Thyroid gland (tissue), 4 donors: Measurements from ENCODE around the gene CCDC88C. TPM values are rescaled to one million over a fixed set of nuclear protein-coding genes. Genes with fewer than 3 reads are reported as not detected.
A peak's percentile ranks its signal among the peaks of the same experiment; 100 is the strongest.

Source experiments
- DNase-seq, 2 donors: peaks; one replicate each; pipeline ENCODE4 v3.0.0-alpha.2; 2019
- H3K27ac ChIP-seq, 3 donors: fragments of 200-600 bp; sonication (generic); 1 replicate in 2 of 3; 2 replicates in 1 of 3; pipeline ENCODE4 v1.5.1; 2016 to 2019; ENCODE audit warnings: mild to moderate bottlenecking in 1 of 3, moderate library complexity in 1 of 3
- H3K27me3 ChIP-seq: fragments of 200-600 bp; sonication (generic); one replicate; pipeline ENCODE4 v1.5.1; 2019
- H3K36me3 ChIP-seq, 2 donors: fragments of 200-600 bp; sonication (generic); one replicate each; pipeline ENCODE4 v1.5.1; 2016 to 2019
- H3K4me1 ChIP-seq, 2 donors: fragments of 200-600 bp; sonication (generic); one replicate each; pipeline ENCODE4 v1.5.1; 2017 to 2019
- H3K4me3 ChIP-seq, 3 donors: fragments of 200-600 bp; sonication (generic); replicated peaks in 1 of 3; 1 replicate in 2 of 3; 2 replicates in 1 of 3; pipeline ENCODE4 v1.5.1; 2016; ENCODE audit warnings: mild to moderate bottlenecking in 1 of 3
- H3K9me3 ChIP-seq: fragments of 200-600 bp; sonication (generic); one replicate; pipeline ENCODE4 v1.5.1; 2017
- CTCF ChIP-seq, 6 experiments: fragments of 200-600 bp in 3 of 6; fragments of 450-650 bp in 3 of 6; sonication (generic) in 3 of 6; IDR thresholded peaks; one replicate each; pipeline ENCODE4 v1.5.1; 2016 to 2019; ENCODE audit warnings: antibody characterized with exemption in 6 of 6, mild to moderate bottlenecking in 2 of 6, inconsistent platforms in 1 of 6, moderate library complexity in 1 of 6
- POLR2A ChIP-seq, 2 donors: fragments of 450-650 bp; IDR thresholded peaks; one replicate each; pipeline ENCODE4 v1.6.1; 2017; ENCODE audit warnings: antibody characterized with exemption in 2 of 2, mild to moderate bottlenecking in 2 of 2, moderate library complexity in 1 of 2
- WGBS, 2 donors: methylation state at CpG; one replicate each; pipeline ENCODE4 v1.1.5; 2017; 5-methylcytosine and 5-hydroxymethylcytosine counted together
- intact Hi-C: fragments of 100-400 bp; cut with DNase I; formaldehyde crosslinking; loops from one replicate; pipeline ENCODE4 v1.15.1; 2023
- total RNA-seq, 4 donors: library from RNA; depleted of rRNA; stranded (reverse); fragments of >200 nt; gene quantifications; one replicate each; pipeline ENCODE4 v1.2.3, GENCODE V29; 2016

CCDC88C gene
- total RNA-seq, 4 donors from 2014 or later = 3.0 to 6.3 (median 5.8) TPM

DNA sequence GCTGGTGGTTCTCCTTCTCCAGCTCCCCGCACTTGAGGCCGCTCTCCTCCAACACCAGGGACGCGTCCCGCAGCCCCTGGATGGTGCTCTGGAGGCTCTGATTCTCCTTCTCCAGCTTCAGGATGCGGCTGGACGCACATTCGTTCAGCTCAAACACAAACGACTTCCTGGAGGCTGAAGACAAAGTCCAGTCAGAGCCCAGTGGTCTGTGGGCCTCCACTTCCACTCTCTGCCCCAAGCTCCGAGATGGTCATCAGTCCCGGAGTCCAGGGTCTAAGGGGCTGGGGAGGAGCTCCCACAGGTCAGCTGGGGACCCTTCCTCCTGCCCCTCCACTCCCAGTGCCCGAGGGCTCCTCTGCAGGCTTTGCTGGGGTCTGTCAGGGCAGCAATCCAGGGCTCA, 96.5 kb downstream of the CCDC88C start:
- Histone ChIP-seq H3K27me3 (no peaks in the 10 kb centered on the region), H3K4me3 (no peak overlapping the region), H3K36me3 (no peaks in the 10 kb centered on the region), H3K9me3 (no peaks in the 10 kb centered on the region), H3K27ac (no peak overlapping the region), H3K4me1 (peaks cover 8 to 28% of the 10 kb centered on the region in 2 donors)
- whole genome bisulfite sequencing, 2 donors = 78 to 84% methylated on average over 10 to 11 of the region's 12 CpGs
- TF ChIP-seq POLR2A (IDR thresholded peaks at IDR 0.05) (no peak), CTCF (IDR thresholded peaks at IDR 0.05) (no peak)
- intact Hi-C loops = no loop called here
- no peak for DNase-seq

DNA sequence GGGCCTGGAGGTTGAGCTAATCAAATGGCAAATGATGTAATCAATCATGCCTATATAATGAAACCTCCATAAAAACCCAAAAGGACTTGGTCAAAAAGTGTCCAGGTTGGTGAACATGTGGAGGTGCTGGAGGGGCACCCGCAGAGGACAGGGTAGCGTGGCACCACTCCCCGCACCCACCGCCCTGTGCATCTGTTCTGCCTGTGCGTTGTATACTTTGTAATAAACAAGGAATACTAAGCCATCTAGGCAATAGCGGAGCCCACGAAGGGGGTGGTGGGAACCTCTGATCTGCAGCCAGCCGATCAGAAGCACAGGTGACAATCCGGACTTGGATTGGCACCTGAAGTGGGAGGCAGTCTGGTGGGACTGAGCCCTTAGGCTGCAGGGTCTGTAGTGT, 97.4 kb downstream of the CCDC88C start:
- no peak for TF ChIP-seq POLR2A (IDR thresholded peaks at IDR 0.05)
- no peak for TF ChIP-seq CTCF (IDR thresholded peaks at IDR 0.05)
- H3K27ac ChIP-seq = no peak overlapping the region
- H3K4me1 ChIP-seq = peaks cover 8 to 28% of the 10 kb centered on the region in 2 donors
- no peaks in the 10 kb centered on the region for H3K9me3 ChIP-seq
- intact Hi-C loops = no loop called here
- H3K36me3 ChIP-seq = no peaks in the 10 kb centered on the region
- 94 to 97% methylated on average over 9 of the region's 9 CpGs for WGBS, 2 donors
- no peaks in the 10 kb centered on the region for H3K27me3 ChIP-seq
- no peak for DNase-seq
- H3K4me3 ChIP-seq = no peak overlapping the region

DNA sequence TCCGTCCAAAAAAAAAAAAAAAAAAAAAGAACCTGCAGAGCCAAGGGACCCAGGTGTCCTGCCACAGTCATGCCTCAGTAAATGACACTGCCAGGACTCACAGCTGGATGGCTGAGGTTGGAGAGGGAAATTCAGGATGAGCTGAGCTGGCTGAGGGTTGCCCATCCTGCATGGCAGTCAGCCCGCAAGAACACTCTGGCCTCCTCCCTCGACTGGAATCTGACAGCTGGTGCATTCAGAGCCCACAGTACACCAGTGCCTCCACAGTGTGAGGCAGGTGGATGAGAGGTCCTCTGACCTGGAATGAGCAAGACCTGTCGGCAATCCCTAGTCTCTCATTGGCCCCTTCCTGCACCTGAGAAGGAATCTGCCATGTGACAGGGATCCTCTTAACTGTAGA, 98.7 kb downstream of the CCDC88C start:
- TF ChIP-seq POLR2A (IDR thresholded peaks at IDR 0.05) (no peak), CTCF (IDR thresholded peaks at IDR 0.05) (no peak)
- Histone ChIP-seq H3K4me3 (no peak overlapping the region), H3K27ac (no peak overlapping the region), H3K9me3 (no peaks in the 10 kb centered on the region), H3K27me3 (no peaks in the 10 kb centered on the region), H3K36me3 (no peaks in the 10 kb centered on the region), H3K4me1 (peaks cover 8 to 18% of the 10 kb centered on the region in 2 donors)
- intact Hi-C loops = no loop called here
- whole genome bisulfite sequencing, 2 donors = 73% methylated on average over 3 to 4 of the region's 4 CpGs
- DNase-seq = no peak

DNA sequence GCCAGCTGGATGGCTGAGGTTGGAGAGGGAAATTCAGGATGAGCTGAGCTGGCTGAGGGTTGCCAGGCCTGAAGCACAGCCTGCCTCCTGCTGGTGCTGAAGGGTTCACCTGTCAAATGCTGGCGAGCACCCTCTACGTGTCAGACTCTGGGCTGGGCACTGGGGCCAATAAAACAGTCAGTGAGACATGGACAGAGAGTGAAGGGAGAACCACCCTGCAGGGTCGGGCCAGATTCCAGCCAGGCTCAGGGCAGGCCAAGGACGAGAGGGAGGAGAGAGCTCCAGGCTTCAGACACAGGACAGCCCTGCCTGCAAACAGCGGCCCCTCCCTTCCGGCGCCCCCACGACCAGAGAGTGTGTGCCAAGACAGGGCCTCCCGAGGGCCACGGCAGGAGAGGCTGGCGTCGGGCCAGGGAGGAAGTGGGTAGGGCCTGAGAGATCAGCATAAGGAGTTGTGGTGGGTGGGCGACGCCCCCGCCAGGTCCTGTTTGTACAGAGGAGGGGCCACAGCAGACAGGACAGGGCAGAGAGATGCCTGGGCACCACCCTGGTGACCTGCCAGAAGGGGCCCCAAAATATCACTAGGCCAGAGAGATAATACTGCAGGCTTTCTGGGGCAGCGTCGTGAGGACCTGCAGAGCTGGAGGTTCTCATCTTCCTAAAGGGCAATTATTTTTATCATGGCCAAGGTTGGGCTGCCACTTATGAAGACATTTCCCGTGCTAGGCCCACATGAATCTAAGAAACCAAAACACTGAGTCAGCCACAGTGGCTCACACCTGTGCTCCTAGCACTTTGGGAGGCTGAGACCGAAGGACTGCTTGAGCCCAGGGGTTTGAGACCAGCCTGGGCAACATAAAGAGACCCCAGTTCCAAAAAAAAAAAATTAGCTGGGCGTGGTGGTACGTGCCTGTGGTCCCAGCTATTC, 100.0 kb downstream of the CCDC88C start:
- Histone ChIP-seq H3K4me3 (no peak overlapping the region), H3K27me3 (no peaks in the 10 kb centered on the region), H3K9me3 (no peaks in the 10 kb centered on the region), H3K27ac (peak overlapping the region in 1 of 3 donors; percentile 15), H3K36me3 (no peaks in the 10 kb centered on the region), H3K4me1 (peaks cover 8 to 13% of the 10 kb centered on the region in 2 donors)
- intact Hi-C loops = no loop called here
- 36 to 40% methylated on average over 20 to 21 of the region's 21 CpGs for WGBS, 2 donors
- TF ChIP-seq POLR2A (IDR thresholded peaks at IDR 0.05) = no peak
- TF ChIP-seq CTCF (IDR thresholded peaks at IDR 0.05) = peak in 1 of 6 experiments; percentile 13
- DNase-seq = peak; percentile 54 to 57

DNA sequence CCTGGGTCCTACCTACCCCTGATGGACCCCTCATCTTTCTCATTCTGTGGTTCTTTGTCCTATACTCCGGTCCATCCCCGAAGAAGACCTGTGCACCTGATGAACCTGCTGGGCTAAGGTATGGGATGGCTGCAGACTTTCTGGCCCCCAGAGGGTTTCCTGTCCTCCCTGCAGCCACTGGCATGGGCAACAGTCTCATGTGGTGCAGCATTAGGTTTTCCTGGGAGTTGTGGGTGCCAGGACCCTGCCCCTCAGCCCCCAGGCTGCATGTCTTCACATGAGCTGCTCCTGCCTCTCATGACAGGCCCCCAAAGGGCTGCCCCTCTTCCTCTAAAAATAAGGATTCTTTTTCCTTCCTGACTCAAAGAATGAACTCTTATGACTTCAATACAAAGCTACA, 100.9 kb downstream of the CCDC88C start:
- Histone ChIP-seq H3K9me3 (no peaks in the 10 kb centered on the region), H3K27ac (no peak overlapping the region), H3K4me3 (no peak overlapping the region), H3K27me3 (no peaks in the 10 kb centered on the region), H3K36me3 (no peaks in the 10 kb centered on the region), H3K4me1 (peaks cover 8 to 13% of the 10 kb centered on the region in 2 donors)
- intact Hi-C loops = no loop called here
- WGBS, 2 donors = 87 to 93% methylated on average over 2 of the region's 2 CpGs
- no peak for DNase-seq
- TF ChIP-seq POLR2A (IDR thresholded peaks at IDR 0.05) (no peak), CTCF (IDR thresholded peaks at IDR 0.05) (no peak)
